SHP77 (cell line): Measurements from ENCODE around the gene ETV7.
"Not testable (repeated sequence)": the region's sequence is repeated elsewhere in the genome, so short reads cannot be mapped to it uniquely, and the experiment has no call there.

ENCODE experiments used
- DNase-seq, 2 experiments: peaks; one replicate each; lab custom pipeline; 2025; lab: John Stamatoyannopoulos, UW

The ETV7 gene

GRCh38 chr6:36387440-36388303 lies at the start of gene ETV7:
TSS of gene ETV7 (minus strand) at chr6:36387669. CDS start at chr6:36387541, 128 bp downstream.
- DNase-seq, result no peak

- DNase-seq, result no peak
These were observed 49.0 kb upstream of the ETV7 start for GRCh38 chr6:36436466-36436865.

GRCh38 chr6:36432151-36432671 lies 44.7 kb upstream of the ETV7 start:
- DNase-seq, result no peak

GRCh38 chr6:36431197-36431596 lies 43.7 kb upstream of the ETV7 start:
- DNase-seq, result no peak

- DNase-seq, result no peak
These were observed 42.9 kb upstream of the ETV7 start for GRCh38 chr6:36430351-36430750.

DNA sequence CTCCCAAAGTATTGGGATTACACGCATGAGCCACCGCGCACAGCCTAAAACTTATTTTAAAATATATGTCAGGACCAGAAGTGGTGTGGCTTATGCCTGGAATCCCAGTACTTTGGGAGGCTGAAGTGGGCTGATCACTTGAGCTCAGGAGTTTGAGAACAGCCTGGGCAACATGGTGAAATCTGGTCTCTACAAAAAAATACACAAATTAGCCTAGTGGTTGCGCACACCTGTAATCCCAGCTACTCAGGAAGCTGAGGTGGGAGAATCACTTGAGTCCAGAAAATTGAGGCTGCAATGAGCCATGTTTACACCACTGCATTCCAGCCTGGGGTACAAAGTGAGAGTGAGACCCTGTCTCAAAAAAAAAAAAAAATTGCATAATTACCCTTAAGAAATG lies 41.4 kb upstream of the ETV7 start:
- no peak for DNase-seq

DNA sequence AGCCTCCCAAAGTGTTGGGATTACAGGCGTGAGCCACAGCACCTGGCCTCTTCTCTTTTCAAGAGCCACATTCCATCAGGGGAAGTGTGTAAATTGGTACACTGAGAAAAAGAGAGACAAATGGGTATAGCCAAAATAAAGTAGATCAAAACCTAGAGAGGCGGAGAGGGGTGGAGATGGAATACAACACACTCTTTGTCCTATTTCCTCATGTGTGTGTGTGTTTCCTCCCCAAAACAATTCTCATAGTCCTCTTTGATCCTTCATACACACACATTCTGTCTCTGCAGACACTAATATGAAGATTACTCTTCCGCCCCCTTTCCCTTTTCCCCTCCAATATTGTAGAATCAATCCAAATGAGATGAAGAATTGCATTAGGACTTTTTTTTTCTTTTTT lies 39.2 kb upstream of the ETV7 start:
- no peak for DNase-seq

- peak; percentile 97 to 99 for DNase-seq
These were observed 35.8 kb upstream of the ETV7 start for GRCh38 chr6:36423101-36423824.

DNA sequence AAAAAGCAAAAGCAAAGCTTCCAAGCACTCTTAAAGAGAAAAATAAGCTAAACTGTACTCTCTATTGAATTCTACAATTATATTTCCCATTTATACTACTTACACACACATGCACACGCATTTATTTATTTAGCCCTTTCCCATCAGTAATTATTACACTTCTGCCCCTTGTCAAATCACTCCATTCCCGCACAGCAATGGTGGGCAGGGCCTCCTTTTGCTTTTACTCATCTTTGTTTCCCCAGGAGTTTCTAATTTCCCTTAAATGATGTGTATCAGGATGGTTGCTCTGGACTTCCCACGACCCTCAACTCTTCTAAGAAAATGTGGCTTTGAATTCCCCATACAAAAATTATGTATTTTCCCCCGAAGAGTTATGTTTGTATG lies 35.2 kb upstream of the ETV7 start:
- DNase-seq, result no peak

GRCh38 chr6:36419310-36419709 lies 31.8 kb upstream of the ETV7 start:
- no peak for DNase-seq

- no peak for DNase-seq
These were observed 31.1 kb upstream of the ETV7 start for GRCh38 chr6:36418558-36418957.

DNA sequence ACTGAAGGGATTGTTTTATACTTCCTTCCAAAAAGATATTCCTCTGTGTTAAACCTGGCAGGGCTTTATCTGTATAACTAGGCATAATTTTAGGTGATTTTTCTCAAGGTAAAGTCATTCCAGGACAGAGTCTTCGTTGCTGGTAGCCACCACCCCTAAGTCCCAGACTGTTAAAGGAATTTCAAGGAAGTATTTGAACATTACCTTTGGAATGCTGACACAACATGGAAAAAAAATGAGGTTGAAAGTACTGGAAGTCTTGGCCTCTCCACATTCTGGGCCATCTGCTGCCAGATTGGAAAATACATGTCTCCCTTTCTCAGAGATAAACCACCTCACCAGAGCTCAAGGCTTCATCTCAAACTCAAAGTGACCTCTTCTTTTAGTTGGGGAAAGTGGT lies 27.0 kb upstream of the ETV7 start:
- DNase-seq, result no peak

DNA sequence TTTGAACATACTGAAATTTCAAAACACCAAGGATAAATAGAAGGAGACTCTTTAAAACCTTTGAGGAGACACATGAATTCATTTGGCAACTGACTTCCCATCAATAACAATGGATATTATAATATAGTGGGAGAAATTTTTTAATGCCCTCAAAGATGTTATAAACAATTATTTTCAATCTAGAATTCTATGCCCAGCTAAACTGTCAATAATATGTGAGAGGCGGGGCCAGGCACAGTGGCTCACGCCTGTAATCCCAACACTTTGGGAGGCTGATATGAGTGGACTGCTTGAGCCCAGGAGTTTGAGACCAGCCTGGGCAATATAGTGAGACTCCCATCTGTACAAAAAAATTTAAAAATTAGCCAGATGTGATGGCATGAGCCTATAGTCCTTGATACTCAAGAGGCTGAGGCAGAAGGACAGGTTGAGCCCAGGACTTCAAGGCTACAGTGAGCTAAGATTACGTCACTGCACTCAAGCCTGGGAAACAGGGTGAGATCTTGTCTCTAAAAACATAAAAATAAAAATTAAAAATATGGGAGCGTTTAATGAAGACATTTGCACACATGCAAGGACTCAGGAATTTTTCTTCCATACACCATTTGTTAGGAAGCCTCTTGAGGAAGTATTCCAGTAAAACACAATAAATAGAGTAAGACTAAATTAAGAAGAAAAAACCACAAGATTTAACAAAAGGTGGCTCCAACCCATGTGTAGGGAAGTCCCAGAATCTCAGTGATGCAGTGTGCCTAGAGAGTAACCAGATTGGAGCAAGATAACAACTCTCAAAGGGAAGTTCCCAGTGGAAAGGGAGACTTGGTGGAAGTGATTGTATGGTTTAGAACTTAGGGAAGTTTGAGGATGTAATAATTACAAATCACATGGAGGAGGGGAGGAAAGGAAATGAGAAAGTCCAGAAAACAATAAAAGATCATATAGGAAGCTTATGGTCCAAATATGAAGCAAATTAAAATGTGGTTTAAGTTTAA lies 26.3 kb upstream of the ETV7 start:
- no peak for DNase-seq

DNA sequence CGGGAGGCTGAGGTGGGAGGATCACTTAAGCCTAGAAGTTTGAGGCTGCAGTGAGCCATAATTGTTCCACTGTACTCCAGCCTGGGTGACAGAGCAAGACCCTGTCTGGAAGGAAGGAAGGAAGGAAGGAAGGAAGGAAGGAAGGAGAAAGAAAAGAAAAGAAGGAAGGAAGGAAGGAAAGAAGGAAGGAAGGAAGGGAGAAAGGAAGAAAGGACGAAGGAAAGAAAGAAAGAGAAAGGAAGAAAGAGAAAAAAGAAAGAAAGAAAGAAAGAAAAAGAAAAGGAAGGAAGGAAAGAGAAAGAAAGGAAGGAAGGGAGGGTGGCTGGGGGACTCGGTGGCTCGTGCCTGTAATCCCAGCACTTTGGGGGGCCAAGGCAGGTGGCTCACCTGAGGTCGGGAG lies 22.2 kb upstream of the ETV7 start:
- DNase-seq, result not testable (repeated sequence)

DNA sequence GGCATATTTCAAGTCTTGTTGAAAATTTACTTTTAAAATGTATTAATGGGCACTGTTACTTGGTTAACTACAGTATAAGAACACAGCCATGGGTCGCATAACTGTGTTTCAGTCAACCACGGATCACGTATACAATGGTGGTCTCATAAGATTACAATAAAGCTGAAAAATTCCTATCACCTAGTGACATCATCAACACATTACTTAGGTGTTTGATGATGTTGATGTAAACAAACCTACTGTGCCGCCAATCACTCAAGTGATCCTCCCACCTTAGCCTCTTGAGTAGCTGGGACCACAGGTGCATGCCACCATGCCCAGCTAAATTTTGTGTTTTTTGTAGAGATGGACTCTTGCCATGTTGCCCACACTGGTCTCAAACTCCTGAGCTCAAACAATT lies 16.7 kb upstream of the ETV7 start:
- DNase-seq, result no peak

DNA sequence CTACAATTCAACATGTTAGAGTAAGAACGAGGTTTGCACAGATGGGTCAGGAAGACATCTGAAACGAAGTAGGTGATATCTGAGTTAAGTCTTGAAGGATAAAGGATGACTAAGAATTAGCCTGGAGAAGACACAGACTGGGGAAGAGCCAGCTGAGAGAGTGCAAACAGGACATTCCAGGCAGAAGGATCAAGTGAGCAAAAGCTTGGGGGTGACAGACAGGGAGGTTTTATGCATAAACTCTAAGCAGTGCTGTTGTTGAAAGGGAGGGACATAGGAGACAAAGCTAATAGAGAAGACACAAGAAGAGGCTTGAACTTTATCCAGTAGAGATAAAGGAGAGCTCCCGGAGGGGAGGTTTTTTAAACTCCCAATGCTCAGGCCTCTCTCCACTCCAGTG lies 15.0 kb upstream of the ETV7 start:
- DNase-seq, result no peak

GRCh38 chr6:36399970-36400369 lies 12.5 kb upstream of the ETV7 start:
- no peak for DNase-seq

GRCh38 chr6:36392621-36393020 lies 5.2 kb upstream of the ETV7 start:
- no peak for DNase-seq

GRCh38 chr6:36389353-36389752 lies 1.9 kb upstream of the ETV7 start:
- DNase-seq, result no peak

- no peak for DNase-seq
These were observed 702 bp downstream of the ETV7 start for GRCh38 chr6:36386495-36387439.

DNA sequence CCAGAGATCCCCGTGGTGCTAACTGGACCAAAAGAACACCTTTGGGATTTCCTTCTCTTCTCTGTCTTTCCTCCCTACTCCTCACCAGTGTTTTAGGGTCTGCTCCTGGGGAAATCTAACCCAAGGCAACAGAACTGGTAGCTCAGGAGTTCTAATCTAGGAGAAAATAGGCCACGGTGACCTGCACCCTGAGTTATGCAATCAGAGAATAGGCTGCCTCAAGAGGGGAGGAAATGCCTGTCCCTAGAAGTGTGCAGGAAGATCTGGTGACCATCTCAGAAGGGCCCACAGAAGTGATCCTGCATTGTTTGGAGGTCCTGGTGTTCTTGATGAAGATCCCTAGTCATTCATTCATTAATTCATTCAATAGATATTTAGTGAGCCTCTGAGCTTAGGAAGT lies 3.4 kb downstream of the ETV7 start:
- DNase-seq, result no peak
